Activated T-helper 1 cell treated with Interleukin-2 at 50 U/mL for 16 hours (primary cell): ENCODE data around the gene IFT57.

Experiments used
- DNase-seq: peaks from one replicate; pipeline ENCODE4 v3.0.0-alpha.2; 2020; ENCODE audit warnings: low read depth

The IFT57 gene

GRCh38 chr3:108125153-108125543 is 97.1 kb downstream of the IFT57 start:
- no peak for DNase-seq

- DNase-seq, result peak; percentile 14
These were observed 97.7 kb downstream of the IFT57 start for GRCh38 chr3:108124337-108125152.

GRCh38 chr3:108123326-108123725 is 98.9 kb downstream of the IFT57 start:
- no peak for DNase-seq

- no peak for DNase-seq
These were observed 99.9 kb downstream of the IFT57 start for GRCh38 chr3:108122276-108122675.

- DNase-seq, result no peak
These were observed 102.7 kb downstream of the IFT57 start for GRCh38 chr3:108119398-108120104.

GRCh38 chr3:108118038-108118768 is 104.0 kb downstream of the IFT57 start:
- DNase-seq, result no peak

- no peak for DNase-seq
These were observed 104.9 kb downstream of the IFT57 start for GRCh38 chr3:108117241-108117775.

GRCh38 chr3:108114423-108115065 is 107.7 kb downstream of the IFT57 start:
- no peak for DNase-seq

- no peak for DNase-seq
These were observed 108.2 kb downstream of the IFT57 start for GRCh38 chr3:108113975-108114374.

GRCh38 chr3:108110934-108111333 is 111.3 kb downstream of the IFT57 start:
- no peak for DNase-seq
